ENCODE measurements around the gene ALKBH3.

Gene ALKBH3

DNA sequence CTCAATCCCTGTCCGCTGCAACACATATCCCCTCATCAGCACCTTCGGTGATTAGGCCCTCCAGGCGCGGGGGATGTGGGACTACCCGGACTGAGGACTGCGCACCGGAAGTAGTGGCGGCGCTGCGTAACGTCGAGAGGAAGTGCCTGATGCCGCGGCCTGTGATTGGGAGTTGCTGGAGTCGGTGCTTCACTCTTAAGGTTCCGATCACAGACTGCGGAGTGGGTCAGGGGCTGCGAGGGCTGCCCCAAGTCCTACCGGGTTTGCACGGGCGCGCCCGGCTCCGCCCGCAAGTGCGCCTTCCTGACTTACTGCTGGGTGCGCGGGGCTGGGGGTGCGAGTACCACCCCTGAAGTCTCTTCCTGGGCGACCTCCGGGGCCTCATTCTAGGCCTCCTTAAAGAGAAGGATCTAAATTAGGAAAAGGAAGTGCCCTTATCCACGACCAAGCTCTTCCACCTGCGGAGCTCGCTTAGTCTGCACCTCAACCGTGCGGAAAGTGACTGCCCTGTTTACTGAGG lies at the start of gene ALKBH3:
Gene ALKBH3 (plus strand): TSS at position 192 of the 520 bp plus-strand sequence. CDS start 1,822 bp downstream, outside the sequence.
- peak; percentile 94 for DNase-seq

DNA sequence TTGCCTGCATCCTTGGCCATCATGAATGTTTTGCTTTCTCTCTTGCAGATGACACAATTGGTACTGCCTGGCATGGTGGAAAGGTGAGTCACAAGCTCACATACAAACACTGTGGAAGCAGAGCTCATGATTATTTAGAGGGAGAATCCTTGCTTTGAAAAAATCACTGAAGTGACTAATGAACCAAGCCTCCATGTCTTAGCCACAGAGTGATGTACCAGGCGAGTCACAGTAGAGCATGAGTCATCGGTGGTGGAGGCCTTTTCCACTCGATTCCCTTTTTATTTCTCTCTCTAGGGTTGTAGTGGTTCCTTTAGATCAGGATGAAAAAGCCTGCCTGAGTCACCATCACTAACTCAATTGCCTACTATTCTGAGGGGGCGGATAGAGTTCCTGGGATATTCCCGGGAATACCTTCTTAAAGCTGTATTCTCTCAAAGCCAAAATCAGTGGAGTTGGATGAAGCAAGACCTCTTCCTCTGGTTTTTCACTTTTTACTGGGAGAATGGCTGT lies 49.6 kb upstream of the ALKBH3 start:
- DNase-seq, result peak; percentile 68

DNA sequence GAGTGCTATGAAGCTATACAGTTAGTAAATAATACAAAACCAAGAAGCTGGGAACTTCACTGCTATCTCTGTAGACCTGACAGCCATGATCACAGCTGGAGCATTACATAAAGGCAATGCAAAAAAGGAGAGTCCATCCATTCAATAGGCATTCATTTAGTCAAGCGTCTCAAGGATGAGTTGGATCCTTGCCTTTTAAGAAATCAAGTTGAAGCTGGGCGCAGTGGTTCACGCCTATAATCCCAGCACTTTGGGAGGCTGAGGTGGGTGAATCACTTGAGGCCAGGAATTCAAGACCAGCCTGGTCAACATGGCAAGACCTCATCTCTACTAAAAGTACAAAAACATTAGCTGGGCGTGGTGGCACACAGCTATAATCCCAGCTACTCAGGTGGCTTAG lies 48.1 kb upstream of the ALKBH3 start:
- no peak for DNase-seq

DNA sequence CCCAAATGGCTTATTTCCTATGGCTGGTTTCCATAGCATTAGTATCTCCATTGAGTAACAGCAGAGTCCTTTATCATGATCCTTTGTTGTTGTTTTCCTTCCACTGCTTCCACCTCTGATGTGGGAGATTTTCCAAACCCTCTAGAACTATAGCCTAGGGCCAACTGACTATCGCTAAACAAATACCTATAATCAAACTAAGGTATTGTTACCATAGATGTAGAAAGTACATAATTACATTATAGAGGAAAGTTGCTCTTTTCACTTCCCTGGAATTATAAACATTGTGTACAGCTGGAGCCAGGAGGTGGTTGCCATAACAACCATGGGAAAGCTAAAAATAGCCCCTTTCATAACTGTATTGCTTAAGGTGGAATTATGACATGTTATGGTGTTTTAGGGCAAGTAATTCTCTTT lies 47.0 kb upstream of the ALKBH3 start:
- DNase-seq, result no peak

DNA sequence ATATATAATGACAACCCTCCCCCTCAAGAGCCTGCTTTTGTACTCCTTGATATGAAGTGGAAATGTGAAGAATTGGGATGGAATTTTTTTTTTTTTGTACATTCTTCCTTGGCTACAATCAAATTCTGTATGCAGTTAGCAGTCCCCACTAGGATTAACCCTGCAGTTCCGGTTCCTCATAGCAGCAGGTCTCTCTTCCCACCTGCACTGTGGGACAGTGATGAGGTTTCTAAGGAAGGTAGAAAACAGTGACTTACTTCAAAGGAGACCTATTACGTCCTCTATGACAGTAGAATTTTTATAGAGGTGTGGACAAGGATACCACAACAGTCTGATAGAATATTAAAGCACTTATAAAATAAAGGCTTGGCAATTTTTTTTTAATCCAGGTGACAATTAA lies 46.3 kb upstream of the ALKBH3 start:
- no peak for DNase-seq

DNA sequence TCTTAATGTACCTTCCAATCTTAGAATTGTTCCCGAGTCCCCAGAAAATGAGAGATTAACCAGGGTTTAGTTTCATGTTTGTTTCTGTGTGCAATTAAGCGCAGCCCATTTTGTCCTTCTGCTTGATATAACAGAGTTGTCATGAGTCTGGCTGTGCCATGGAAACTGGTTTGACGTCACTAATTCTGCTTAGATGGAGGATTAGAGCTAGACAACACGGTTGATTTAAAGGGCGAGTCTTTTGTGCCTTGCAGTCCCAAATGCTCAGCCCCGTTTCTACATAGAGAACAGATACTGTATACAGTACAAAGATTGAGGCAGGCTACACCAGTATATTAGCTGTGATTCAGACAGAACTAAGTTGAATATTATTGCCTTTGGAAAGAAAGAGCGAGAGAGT lies 45.5 kb upstream of the ALKBH3 start:
- DNase-seq, result no peak

DNA sequence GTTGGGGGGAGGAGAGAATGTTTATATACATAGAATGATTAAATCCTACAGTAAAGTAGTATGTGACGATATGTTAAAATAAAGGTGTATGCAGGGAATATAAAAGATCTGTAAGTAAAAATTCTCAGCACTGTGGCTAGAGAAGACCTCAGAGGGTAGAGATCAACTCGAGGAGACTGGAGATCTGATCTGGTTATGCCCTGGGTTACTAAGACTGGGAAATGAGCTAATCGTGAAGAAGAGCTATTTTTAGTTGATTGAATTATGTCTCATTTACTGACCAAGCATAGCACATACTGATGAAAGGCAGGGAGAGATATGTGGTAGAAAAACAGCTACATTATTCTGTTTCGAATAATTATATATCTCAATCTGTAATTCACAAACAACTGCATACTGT lies 42.8 kb upstream of the ALKBH3 start:
- no peak for DNase-seq

DNA sequence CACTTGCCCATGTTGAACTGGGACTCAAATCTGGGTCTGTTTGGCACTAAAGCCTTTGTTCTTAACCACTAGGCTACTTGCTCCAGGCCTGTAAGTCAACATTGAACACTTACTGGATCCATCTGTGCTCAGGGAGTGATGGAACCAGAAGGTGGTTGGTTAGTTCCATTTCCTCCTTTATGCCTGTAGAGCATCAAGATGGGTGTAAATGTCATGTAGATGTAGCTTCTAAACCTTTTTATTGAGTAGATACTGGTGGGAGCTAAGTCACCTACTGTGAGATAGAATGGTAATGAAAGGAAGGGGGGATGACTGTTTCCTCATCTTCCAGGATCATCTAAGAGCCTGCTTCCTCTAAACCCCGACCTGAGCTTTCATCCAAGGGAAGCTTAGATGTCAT lies 38.6 kb upstream of the ALKBH3 start:
- no peak for DNase-seq

DNA sequence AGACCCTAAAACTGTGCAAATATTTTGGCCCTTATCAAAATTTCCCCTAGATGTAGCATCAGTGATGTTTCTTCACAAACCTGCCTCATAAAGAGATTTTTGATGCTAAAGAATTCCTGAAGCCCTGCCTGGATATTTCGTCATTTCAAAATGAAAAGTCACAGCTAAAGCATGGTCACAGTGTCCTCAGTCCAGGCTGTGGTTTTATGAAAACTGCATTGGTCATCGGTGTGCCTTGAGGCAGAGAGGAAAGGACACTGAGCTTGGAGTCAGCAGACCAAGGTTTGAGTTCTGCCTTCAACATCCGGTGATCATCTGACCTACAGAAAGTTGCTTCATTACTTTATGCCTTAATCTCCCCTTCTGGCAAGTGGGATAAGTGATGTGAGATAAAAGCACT lies 34.8 kb upstream of the ALKBH3 start:
- DNase-seq, result no peak

DNA sequence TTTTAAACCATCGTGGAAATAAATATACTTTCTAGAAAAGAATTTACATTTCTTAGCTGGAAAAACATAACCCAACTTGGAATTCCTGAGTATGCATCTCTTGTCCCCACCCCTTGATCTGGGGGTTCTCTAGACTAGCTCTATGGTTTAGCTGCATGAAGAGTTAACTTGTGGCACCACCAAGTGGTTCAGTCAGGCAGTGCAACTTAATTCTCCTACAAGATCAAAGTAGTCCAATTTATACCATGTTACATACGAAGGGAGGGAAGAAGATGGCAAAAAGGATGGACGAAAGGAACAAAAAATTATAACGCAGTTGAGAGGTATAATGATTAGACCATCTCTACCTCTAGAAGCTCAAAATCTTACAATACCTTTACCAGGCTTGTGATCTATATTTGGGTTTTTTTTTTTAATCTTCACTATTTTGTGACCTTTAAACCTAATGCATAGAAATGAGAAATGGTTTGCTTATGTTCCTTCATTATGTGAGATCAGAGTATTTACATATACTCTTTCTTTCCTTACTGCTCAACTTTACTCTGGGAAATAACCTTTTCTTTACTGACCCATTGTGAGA lies 28.5 kb upstream of the ALKBH3 start:
- DNase-seq, result peak; percentile 67

DNA sequence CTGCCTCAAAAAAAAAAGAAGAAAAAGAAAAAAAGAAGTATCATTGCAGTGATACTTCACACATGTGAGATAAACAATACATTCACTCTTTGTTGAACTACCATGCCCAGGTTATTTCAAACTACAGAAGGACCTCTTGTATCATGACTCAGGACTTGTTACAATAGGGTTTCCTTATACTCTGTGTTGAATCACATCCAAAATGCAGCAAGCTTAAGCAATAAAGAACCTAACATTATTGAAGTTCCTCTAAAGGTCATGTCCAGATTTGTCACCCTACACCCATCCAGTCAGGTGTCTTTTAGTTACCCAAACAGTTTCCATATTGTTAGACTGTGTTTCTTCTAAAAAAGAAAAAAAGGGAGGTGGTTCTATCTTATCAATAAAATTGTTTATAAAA lies 26.9 kb upstream of the ALKBH3 start:
- DNase-seq, result no peak

DNA sequence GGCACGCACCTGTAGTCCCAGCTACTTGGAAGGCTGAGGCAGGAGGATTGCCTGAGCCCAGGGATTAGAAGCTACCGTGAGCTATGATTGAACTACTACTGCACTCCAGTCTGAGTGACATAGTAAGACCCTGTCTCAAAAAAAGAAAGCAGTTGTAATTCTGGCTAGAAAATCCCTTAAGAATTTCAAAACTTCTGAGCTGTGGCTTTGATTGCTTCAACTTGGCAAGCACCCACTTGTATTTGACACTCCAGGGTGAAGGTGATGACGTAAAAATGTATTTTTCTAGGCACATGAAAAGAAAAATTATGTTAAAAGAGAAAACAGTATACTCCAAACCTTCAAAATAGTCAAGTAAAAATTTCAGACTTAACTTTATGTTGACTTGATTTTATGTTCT lies 23.6 kb upstream of the ALKBH3 start:
- DNase-seq, result no peak

DNA sequence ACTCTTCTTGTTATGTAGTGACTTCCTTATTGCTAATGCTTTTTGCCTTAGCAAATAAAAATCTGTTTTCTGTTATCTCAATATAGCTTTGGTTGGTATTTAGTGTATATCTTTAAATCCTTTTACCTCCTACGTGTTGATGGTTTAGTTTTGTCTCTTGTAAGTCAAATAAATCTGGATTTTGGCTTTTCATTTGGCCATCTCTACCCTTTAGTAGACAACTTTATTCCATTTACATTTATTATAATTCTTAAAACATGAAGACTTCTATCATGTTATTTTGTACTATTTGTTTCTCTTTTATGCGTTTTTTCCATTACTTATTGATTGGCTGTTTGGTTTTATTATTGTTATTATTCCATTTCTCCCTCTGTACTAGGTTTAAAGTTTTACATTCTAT lies 19.5 kb upstream of the ALKBH3 start:
- DNase-seq, result no peak

DNA sequence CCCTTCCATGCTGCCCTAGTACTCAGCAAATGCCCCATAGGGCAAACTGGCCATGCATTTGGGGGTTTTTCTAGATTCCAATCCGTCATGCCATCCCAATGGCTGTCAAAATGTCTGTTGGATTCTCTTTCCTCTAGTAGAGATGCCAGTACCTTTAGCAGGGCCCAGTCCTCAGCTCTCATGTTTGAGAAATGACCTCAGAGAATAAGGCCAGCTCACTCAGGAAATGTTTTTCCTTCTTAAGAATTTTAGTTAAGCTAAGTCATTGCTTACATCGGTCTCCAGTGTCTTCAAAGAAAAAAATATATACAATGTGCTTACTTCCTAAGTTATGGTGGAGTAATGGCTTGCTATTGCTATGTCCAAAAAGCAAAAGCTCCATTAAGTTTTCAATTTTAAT lies 14.1 kb upstream of the ALKBH3 start:
- no peak for DNase-seq

DNA sequence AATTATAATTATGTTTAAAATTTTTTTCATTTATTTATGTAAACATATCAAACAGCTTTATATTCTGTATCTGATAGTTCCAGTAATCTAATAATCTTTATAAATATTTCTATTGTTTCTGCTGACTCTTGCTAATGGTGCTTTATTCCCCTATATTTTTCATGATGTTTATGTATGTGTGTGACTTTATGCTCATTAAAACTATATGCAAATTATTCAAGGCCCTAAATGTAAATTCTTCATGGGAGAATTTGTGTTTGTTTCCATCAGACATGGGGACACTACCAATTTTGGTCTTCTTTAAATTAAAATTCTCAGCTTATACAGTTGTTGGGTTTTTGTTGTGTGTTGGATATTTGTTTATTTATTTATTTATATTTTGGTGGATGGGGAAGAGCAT lies 13.7 kb upstream of the ALKBH3 start:
- no peak for DNase-seq

DNA sequence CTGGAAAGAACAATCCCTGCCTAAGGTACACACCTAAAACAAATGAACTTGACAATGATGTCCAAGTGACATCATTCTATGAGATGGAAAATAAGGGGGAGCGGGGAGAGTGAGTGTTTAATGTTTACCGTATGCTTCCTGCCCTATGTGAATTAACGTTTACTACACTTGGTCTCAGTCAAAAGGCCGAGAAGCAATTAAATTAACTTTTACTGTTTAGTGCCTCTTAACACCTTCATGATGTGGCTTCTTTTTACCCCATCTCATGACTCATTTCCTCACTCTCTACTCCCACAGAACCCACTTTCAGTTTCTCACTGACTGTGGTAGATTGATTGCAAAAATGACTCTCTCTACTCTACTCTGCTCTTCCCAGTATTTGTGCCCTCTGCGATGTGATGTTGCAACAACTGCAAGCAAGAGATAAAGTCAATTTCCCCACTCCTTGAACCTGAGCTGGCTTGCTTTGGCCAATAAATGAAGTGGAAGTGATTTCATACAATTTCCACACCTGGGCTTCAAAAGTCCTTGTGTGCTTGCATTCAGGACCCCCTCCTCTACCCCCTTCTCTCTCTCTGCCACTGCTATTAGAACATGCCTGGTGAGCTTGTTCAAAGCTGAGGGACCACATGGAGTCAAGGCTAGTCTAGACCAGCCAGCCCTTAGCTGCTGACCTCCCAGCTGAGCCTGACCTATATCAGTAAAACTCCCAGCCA lies 11.6 kb upstream of the ALKBH3 start:
- peak; percentile 90 for DNase-seq

DNA sequence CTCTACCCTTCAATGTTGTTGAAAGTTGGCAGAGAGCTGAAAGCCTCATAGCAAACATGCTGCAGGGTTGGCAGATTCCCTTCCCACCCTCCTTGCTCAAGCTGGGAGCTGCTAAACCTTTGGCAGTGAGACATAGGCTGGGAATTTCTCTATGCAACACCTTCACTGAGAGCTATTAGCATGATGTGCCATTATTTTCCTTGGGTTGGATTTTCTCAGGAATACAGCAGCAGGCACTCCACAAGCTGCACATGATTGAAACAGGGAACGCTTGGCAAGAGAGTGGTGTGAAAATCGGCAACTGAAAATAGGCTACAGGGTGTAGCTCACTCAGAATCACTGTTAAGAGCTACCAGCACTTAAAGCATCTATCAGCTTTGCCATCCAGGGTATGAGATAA lies 9.6 kb upstream of the ALKBH3 start:
- DNase-seq, result no peak

DNA sequence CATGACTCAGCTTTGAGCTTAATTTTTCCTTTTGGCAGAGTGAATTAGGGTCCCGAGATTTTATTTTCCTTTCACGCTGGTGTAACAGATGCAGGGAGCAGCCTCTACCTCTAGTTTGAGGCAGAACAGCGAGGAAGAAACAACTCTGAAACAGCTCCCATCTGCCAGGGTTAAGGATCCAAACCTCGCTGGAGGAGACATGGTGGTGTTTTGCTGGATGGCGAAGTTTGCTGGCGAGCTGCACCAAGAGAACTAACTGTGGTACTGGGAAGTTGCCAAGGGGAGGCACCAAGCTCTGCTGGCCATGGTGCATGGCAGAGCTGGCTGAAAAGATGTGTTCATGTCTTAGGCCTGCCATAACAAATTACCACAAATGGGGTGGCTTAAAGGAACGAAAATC lies 7.6 kb upstream of the ALKBH3 start:
- no peak for DNase-seq

DNA sequence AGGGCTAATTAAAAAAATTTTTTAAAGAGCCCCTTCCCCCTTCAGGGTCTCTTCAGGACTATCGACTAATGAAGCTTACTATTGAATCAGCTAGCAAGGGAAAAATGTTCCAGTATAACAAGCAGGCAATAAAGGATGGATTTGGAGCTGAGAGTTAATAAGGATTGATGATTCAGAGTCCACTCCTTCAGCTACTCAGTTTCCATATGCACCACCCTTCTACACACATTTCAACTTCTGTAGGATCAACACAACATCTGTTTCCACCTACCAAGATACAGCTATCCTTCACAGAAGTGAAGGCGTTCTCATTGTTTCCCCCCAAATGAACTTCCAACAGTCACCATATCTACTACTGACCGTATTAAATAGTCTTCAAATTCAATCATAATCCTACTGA lies 6.6 kb upstream of the ALKBH3 start:
- DNase-seq, result no peak

DNA sequence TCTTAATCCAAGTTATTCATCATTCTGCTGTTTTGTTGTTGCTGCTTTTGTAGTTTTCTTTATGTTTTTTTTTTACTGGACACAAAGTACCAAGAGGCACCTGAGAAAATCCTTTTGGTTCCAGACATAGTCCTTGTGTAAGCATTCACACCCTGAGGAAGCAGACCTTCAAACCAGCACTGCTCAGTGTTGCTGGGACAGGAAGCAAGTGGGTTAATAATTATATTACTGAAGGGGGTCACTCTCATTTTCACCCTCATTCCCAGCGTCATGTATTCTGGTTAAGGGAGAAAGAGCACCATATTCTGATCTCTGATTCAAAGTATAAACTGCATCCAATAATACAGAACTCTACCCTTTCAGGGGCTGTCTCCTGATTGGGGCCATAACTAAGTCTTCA lies 5.9 kb upstream of the ALKBH3 start:
- DNase-seq, result no peak

DNA sequence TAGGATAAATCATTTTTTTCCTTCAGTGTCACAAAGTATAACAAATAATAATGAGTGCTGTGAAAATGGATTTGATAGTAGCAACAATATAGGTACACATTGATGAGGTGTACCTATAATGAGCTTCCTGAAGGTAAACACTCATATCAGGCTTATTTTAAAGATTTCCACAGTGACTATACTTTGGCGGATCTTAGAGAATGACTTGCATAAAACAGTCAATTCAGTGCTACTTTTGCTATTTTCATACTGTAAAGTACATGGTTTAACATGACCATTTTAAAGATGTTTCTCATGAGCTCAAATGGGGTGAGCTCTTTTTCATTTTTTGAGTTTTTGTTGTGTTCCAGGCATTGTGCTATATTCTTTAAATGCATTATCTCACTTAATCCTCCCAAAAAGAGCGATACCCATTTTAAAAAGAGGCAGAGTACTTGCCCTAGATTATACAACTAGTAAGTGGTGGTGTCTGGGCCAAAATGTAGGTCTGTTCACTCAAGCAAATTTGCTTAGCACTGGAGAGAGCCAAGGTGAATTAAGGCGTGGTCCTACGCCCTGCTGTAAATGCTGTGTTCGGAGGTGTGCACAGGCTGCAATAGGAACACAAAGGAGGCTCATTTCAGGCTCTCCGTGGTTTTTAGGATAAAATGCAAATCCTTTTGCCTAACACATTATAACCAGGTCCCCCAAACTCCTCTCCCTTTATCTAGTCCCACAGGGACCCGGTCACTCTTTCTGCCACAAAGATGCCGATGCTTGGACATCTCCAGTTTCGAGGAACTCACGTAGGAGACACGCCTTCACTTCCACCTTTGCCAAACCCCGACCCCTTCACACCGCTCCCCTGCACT lies 617 bp upstream of the ALKBH3 start:
- DNase-seq, result no peak

DNA sequence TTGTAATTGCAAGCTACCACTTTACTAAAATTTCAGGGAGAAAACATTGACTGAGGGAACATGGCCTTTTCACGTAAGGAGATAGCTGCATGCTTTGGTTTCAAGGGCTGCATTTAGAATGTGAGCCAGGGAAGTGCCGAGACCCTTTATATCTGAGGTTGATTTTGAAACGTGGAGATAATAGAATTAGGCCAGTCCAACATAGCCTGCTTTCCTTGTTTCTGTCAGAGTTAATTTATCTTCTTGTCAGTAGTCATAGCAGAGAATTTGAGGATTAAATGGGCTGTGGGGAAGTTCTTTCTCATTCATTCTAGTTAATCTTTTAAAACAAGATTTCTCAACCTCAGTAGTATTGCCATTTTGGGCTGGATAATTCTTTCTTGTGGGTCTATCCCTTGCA lies 12.2 kb downstream of the ALKBH3 start:
- DNase-seq, result no peak

DNA sequence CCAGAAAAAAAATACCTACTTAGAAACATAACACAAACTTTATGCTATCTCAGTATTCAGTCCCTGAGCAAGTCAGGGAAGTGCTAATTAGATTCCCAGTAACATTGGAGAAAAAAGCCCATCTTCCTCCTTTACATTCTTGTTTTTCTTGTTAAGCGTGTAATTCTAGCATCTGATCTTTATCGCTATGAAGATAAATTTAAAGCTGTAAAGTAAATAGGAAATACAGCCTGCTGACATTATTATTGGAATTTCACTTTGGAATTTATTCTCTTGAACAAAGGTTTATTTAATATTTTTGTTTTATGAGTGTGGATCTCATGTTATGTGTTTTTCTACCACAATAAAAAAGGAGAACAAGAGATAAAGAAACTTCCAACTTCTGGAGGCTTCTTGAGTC lies 13.9 kb downstream of the ALKBH3 start:
- no peak for DNase-seq

DNA sequence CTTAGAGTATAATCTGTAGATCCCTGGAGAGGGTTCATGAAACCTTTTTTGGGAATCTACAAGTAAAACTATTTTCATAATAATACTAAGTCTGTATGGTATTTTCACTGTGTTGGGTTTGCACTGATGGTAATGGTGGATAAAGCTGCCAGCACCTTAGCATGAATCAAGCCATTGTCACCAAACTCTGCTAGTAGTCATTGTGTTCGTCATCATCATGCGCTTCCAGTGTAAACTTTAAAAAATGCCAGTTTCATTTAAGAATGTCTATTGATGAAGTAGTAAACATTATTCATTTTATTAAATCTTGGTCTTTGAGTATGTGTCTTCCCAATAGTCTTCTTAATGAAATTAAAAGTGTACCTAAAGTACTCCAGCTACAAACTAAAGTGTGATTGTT lies 15.0 kb downstream of the ALKBH3 start:
- DNase-seq, result no peak

Measured in activated CD4-positive, alpha-beta T cell treated with anti-CD3 and anti-CD28 coated beads, Interleukin-2, Interleukin-6, amounts not matched to agents 100 ng/mL and 50 ng/mL, durations not matched to agents 16 hours and 8 hours (primary cell).